Natural killer cell (primary cell): ENCODE results near the gene CNDP1. TPM values are rescaled to one million over a fixed set of nuclear protein-coding genes. Genes with fewer than 3 reads are reported as not detected.

Experiments
- ATAC-seq, 3 donors: fragments of 150-1000 bp in 2 of 3; fragments of 200-7000 bp in 1 of 3; cut with Tn5 transposase; 1 replicate in 1 of 3; 2 replicates in 2 of 3; pipeline ENCODE4 v1.10.0; 2021; ENCODE audit warnings: mild to moderate bottlenecking in 2 of 3, moderate library complexity in 2 of 3
- DNase-seq, 2 donors: peaks; one replicate each; pipeline versions ENCODE4 v3.0.0 to v3.0.0-alpha.2; 2013 to 2021; ENCODE audit warnings: mixed read lengths in 1 of 2
- H3K27ac ChIP-seq: one replicate; pipeline ENCODE4 v1.5.1; 2013; ENCODE audit warnings: mild to moderate bottlenecking, low read length
- H3K27me3 ChIP-seq: one replicate; pipeline ENCODE4 v1.6.1; 2013; ENCODE audit warnings: low read length; ENCODE audit not compliant: control insufficient read depth, insufficient read depth
- H3K36me3 ChIP-seq: one replicate; pipeline ENCODE4 v1.6.1; 2013; ENCODE audit warnings: low read length; ENCODE audit not compliant: control insufficient read depth, insufficient read depth
- H3K4me1 ChIP-seq: one replicate; pipeline ENCODE4 v1.6.1; 2013; ENCODE audit warnings: low read length; ENCODE audit not compliant: control insufficient read depth, insufficient read depth
- H3K4me3 ChIP-seq: one replicate; pipeline ENCODE4 v1.5.1; 2013; ENCODE audit warnings: low read length
- H3K9me3 ChIP-seq: one replicate; pipeline ENCODE4 v1.6.1; 2013; ENCODE audit warnings: low read length; ENCODE audit not compliant: control insufficient read depth, insufficient read depth
- H3K27ac Mint-ChIP-seq, 2 donors: one replicate each; pipeline ENCODE4 v1.8.0; 2022; ENCODE audit warnings: mild to moderate bottlenecking in 2 of 2, mixed read lengths in 2 of 2, moderate library complexity in 1 of 2
- H3K27me3 Mint-ChIP-seq, 2 donors: one replicate each; pipeline ENCODE4 v1.8.0; 2022; ENCODE audit warnings: low read depth in 2 of 2, mixed read lengths in 2 of 2
- H3K36me3 Mint-ChIP-seq: one replicate; pipeline ENCODE4 v1.8.0; 2022; ENCODE audit warnings: mixed read lengths
- H3K4me1 Mint-ChIP-seq, 2 donors: one replicate each; pipeline ENCODE4 v1.8.0; 2022; ENCODE audit warnings: mixed read lengths in 2 of 2
- H3K4me3 Mint-ChIP-seq: one replicate; pipeline ENCODE4 v1.8.0; 2022; ENCODE audit warnings: mild to moderate bottlenecking, moderate library complexity, mixed read lengths
- H3K9me3 Mint-ChIP-seq, 2 donors: one replicate each; pipeline ENCODE4 v1.8.0; 2022; ENCODE audit warnings: mixed read lengths in 2 of 2
- CTCF ChIP-seq: fragments of 200-600 bp; IDR thresholded peaks from one replicate; pipeline ENCODE4 v1.8.0; 2022; ENCODE audit warnings: antibody characterized with exemption
- WGBS: methylation state at CpG from one replicate; pipeline ENCODE4 v1.1.7; 2013; ENCODE audit warnings: missing lambda C conversion rate; ENCODE audit not compliant: insufficient coverage; 5-methylcytosine and 5-hydroxymethylcytosine counted together
- intact Hi-C: fragments of 100-400 bp; cut with micrococcal nuclease; formaldehyde crosslinking; loops from one replicate; pipeline ENCODE4 v1.14.2; 2022
- total RNA-seq, 4 donors: library from RNA; stranded (reverse); fragments of 120-200 nt in 1 of 4; gene quantifications; one replicate each; pipeline versions ENCODE4 v1.2.3 to v1.2.4, GENCODE V29; 2013 to 2022

Gene CNDP1
- total RNA-seq, 3 donors from 2014 or later (not counting 1 experiment from before 2014, with no cell fraction given): 0.31 to 0.60 (median 0.57) TPM

- Mint-ChIP-seq H3K36me3 (no peaks in the 10 kb centered on the region), H3K4me1 (peaks cover 5% of the 10 kb centered on the region in 2 donors), H3K27ac (no peak overlapping the region), H3K27me3 (no peaks in the 10 kb centered on the region), H3K9me3 (no peaks in the 10 kb centered on the region), H3K4me3 (no peak overlapping the region)
- intact Hi-C loops: no loop called here
- WGBS: 90% methylated on average over 8 of the region's 8 CpGs
- no peaks in the 10 kb centered on the region for H3K27me3 ChIP-seq
- peaks cover 13% of the 10 kb centered on the region for H3K4me1 ChIP-seq
- no peak for TF ChIP-seq CTCF
- no peaks in the 10 kb centered on the region for H3K9me3 ChIP-seq
- no peaks in the 10 kb centered on the region for H3K36me3 ChIP-seq
- H3K27ac ChIP-seq: no peak overlapping the region
- DNase-seq (no peak), ATAC-seq (no peak)
- no peak overlapping the region for H3K4me3 ChIP-seq
These were observed 45.4 kb upstream of the CNDP1 start for GRCh38 chr18:74488864-74489263.

- Histone ChIP-seq H3K4me3 (no peak overlapping the region), H3K27ac (no peak overlapping the region), H3K27me3 (no peaks in the 10 kb centered on the region), H3K4me1 (peaks cover 9% of the 10 kb centered on the region), H3K36me3 (no peaks in the 10 kb centered on the region), H3K9me3 (no peaks in the 10 kb centered on the region)
- H3K27ac Mint-ChIP-seq: no peak overlapping the region
- TF ChIP-seq CTCF: no peak
- H3K4me3 Mint-ChIP-seq: no peak overlapping the region
- peaks cover 3 to 4% of the 10 kb centered on the region in 2 donors for H3K4me1 Mint-ChIP-seq
- no peaks in the 10 kb centered on the region for H3K36me3 Mint-ChIP-seq
- ATAC-seq: no peak
- H3K9me3 Mint-ChIP-seq: no peaks in the 10 kb centered on the region
- no peaks in the 10 kb centered on the region for H3K27me3 Mint-ChIP-seq
- WGBS: 72% methylated on average over 5 of the region's 7 CpGs
- intact Hi-C loops: no loop called here
- no peak for DNase-seq
These were observed 44.6 kb upstream of the CNDP1 start for GRCh38 chr18:74489676-74490075.

- Mint-ChIP-seq H3K27me3 (no peaks in the 10 kb centered on the region), H3K4me1 (peaks cover 12 to 17% of the 10 kb centered on the region in 2 donors), H3K4me3 (no peak overlapping the region), H3K27ac (no peak overlapping the region), H3K36me3 (no peaks in the 10 kb centered on the region), H3K9me3 (no peaks in the 10 kb centered on the region)
- no peak overlapping the region for H3K4me3 ChIP-seq
- ATAC-seq (no peak), DNase-seq (no peak)
- intact Hi-C loops: no loop called here
- H3K9me3 ChIP-seq: no peaks in the 10 kb centered on the region
- peaks cover 13% of the 10 kb centered on the region for H3K4me1 ChIP-seq
- H3K27me3 ChIP-seq: no peaks in the 10 kb centered on the region
- H3K36me3 ChIP-seq: no peaks in the 10 kb centered on the region
- 94% methylated on average over 3 of the region's 3 CpGs for WGBS
- no peak overlapping the region for H3K27ac ChIP-seq
- TF ChIP-seq CTCF: no peak
These were observed 42.0 kb upstream of the CNDP1 start for GRCh38 chr18:74492259-74492658.

GRCh38 chr18:74493689-74494088 lies 40.6 kb upstream of the CNDP1 start:
- no peak overlapping the region for H3K4me3 Mint-ChIP-seq
- peaks cover 25 to 28% of the 10 kb centered on the region in 2 donors for H3K4me1 Mint-ChIP-seq
- no peak overlapping the region for H3K4me3 ChIP-seq
- no peak overlapping the region for H3K27ac ChIP-seq
- peak; percentile 30 to 49 (median 39) for ATAC-seq
- no peaks in the 10 kb centered on the region for H3K36me3 Mint-ChIP-seq
- no peaks in the 10 kb centered on the region for H3K9me3 Mint-ChIP-seq
- H3K27me3 ChIP-seq: no peaks in the 10 kb centered on the region
- DNase-seq: peak; percentile 25 to 87
- 76% methylated on average over 1 of the region's 1 CpG for WGBS
- H3K36me3 ChIP-seq: no peaks in the 10 kb centered on the region
- H3K27me3 Mint-ChIP-seq: no peaks in the 10 kb centered on the region
- no peaks in the 10 kb centered on the region for H3K9me3 ChIP-seq
- intact Hi-C loops: loop anchor here (1.0 kb wide), 3 partner anchors 140 to 297 kb away; no protein-coding TSS in a partner anchor
- peak overlapping the region; percentile 37 to 96 for H3K27ac Mint-ChIP-seq
- H3K4me1 ChIP-seq: peaks cover 25% of the 10 kb centered on the region
- peak; percentile 57 for TF ChIP-seq CTCF
